B cell (primary cell): Measurements from ENCODE around the gene DGKB.

ENCODE experiments used
- EZH2 ChIP-seq: IDR thresholded peaks from 2 replicates; pipeline ENCODE4 v1.6.1; 2012; ENCODE audit warnings: borderline replicate concordance, low read depth, mild to moderate bottlenecking, moderate library complexity, low read length; ENCODE audit not compliant: insufficient read depth, poor library complexity, severe bottlenecking
- TF ChIP-seq, protein P1 (sequence below): fragments of 200-600 bp; IDR thresholded peaks from one replicate; pipeline ENCODE4 v1.8.0; 2022; ENCODE audit warnings: antibody characterized with exemption, mild to moderate bottlenecking

DNA sequence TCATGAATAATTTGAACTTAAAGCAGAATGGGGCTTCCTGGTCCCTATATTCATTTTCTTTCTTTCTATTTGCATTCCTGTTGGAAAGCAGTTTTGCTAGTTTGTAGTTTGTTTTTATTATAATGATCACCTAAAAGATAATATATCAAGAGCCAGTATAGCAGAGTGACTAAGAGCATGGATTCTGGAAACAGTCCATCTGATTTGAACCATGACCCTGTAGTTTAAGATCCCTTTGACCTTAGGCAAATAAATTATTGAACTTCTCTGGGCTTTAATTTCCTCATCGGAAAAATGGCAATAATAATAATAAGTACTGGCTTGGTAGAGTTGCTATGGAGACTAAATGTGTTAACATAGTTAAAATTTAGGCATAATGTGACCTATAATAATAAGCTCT, 76.1 kb downstream of the DGKB start:
- TF ChIP-seq, protein P1, sequence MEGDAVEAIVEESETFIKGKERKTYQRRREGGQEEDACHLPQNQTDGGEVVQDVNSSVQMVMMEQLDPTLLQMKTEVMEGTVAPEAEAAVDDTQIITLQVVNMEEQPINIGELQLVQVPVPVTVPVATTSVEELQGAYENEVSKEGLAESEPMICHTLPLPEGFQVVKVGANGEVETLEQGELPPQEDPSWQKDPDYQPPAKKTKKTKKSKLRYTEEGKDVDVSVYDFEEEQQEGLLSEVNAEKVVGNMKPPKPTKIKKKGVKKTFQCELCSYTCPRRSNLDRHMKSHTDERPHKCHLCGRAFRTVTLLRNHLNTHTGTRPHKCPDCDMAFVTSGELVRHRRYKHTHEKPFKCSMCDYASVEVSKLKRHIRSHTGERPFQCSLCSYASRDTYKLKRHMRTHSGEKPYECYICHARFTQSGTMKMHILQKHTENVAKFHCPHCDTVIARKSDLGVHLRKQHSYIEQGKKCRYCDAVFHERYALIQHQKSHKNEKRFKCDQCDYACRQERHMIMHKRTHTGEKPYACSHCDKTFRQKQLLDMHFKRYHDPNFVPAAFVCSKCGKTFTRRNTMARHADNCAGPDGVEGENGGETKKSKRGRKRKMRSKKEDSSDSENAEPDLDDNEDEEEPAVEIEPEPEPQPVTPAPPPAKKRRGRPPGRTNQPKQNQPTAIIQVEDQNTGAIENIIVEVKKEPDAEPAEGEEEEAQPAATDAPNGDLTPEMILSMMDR: no peak
- no peak for TF ChIP-seq EZH2
